Astrocyte of the cerebellum (primary cell): Measurements from ENCODE around the gene MRPS14.
"Not testable (repeated sequence)": the region's sequence is repeated elsewhere in the genome, so short reads cannot be mapped to it uniquely, and the experiment has no call there.

Source experiments
- DNase-seq: peaks from one replicate; pipeline ENCODE4 v3.0.0-alpha.2; 2011; ENCODE audit warnings: low read depth
- H3K4me3 ChIP-seq: 2 replicates; pipeline ENCODE4 v1.5.1; 2011; ENCODE audit warnings: mild to moderate bottlenecking, low read depth, low read length, moderate library complexity
- CTCF ChIP-seq: IDR thresholded peaks from 2 replicates; pipeline ENCODE4 v1.5.1; 2012; ENCODE audit warnings: low read length, low read depth, moderate library complexity, mild to moderate bottlenecking; ENCODE audit errors: missing control alignments
- in situ Hi-C: cut with HindIII; loops from 2 replicates; pipeline ENCODE4 v1.10.0; 2017; ENCODE audit warnings: low sequenced_read_pairs

The MRPS14 gene

GRCh38 chr1:175062858-175063257, 39.6 kb upstream of the MRPS14 start:
- TF ChIP-seq CTCF, result no peak
- in situ Hi-C loops, result no loop called here
- no peak for DNase-seq
- no peak overlapping the region for H3K4me3 ChIP-seq

GRCh38 chr1:175062339-175062738, 39.1 kb upstream of the MRPS14 start:
- in situ Hi-C loops, result no loop called here
- DNase-seq, result no peak
- no peak for TF ChIP-seq CTCF
- H3K4me3 ChIP-seq, result no peak overlapping the region

GRCh38 chr1:175054736-175055135, 31.5 kb upstream of the MRPS14 start:
- DNase-seq, result no peak
- in situ Hi-C loops, result no loop called here
- no peak overlapping the region for H3K4me3 ChIP-seq
- TF ChIP-seq CTCF, result no peak

GRCh38 chr1:175050992-175051391, 27.8 kb upstream of the MRPS14 start:
- no peak for DNase-seq
- no peak overlapping the region for H3K4me3 ChIP-seq
- in situ Hi-C loops, result no loop called here
- TF ChIP-seq CTCF, result no peak

GRCh38 chr1:175045519-175045918, 22.3 kb upstream of the MRPS14 start:
- no peak for DNase-seq
- in situ Hi-C loops, result no loop called here
- TF ChIP-seq CTCF, result no peak
- no peak overlapping the region for H3K4me3 ChIP-seq

GRCh38 chr1:175045097-175045496, 21.9 kb upstream of the MRPS14 start:
- no peak overlapping the region for H3K4me3 ChIP-seq
- in situ Hi-C loops, result no loop called here
- TF ChIP-seq CTCF, result no peak
- DNase-seq, result no peak

GRCh38 chr1:175044591-175044990, 21.4 kb upstream of the MRPS14 start:
- H3K4me3 ChIP-seq, DNase-seq, in situ Hi-C loops: not testable (repeated sequence)
